ENCODE data around the gene RNF19B. TPM values are rescaled to one million over a fixed set of nuclear protein-coding genes. Genes with fewer than 3 reads are reported as not detected.

Gene RNF19B
- total RNA-seq, 1 experiment from 2014 or later: 15.0 TPM

DNA sequence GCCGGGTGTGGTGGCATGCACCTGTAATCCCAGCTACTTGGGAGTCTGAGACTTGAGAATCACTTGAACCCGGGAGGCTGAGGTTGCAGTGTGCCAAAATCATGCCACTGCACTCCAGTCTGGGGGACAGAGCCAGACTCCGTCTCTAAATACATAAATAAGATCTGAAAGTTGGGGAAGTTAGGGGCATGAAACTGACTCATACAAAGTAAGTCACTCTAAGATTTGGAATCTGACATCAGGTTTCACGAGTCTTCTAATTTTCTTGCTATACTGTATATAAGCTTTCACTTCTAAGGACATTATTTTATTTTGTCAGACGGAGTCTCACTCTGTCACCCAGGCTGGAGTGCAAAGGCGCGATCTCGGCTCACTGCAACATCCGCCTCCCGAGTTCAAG, 30.1 kb downstream of the RNF19B start:
- H3K79me2 ChIP-seq (ENCODE audit: insufficient read depth, low read length): no peaks in the 10 kb centered on the region
- no peak overlapping the region for H3K23ac ChIP-seq (ENCODE audit: insufficient read length, low read depth, low read length)
- H3K9me3 ChIP-seq (ENCODE audit: control insufficient read depth, low read depth, low read length): no peaks in the 10 kb centered on the region
- H3T11ph ChIP-seq (ENCODE audit: low read length): no peak overlapping the region
- H2BK20ac ChIP-seq (ENCODE audit: low read depth, low read length, poor library complexity, severe bottlenecking): no peak overlapping the region
- no peak overlapping the region for H2BK5ac ChIP-seq (ENCODE audit: insufficient read length, low read length)
- Mint-ChIP-seq H3K4me3 (no peak overlapping the region), H3K27me3 (ENCODE audit: low read depth) (peaks cover 10% of the 10 kb centered on the region), H3K27ac (no peak overlapping the region), H3K9me3 (no peaks in the 10 kb centered on the region), H3K36me3 (ENCODE audit: insufficient read depth in 1 of 3, low read depth in 3 of 3) (peaks cover 3 to 20% (median 19%) of the 10 kb centered on the region in 3 experiments; a peak in 6 of 7 replicates), H3K4me1 (peaks cover 5 to 6% of the 10 kb centered on the region in 2 experiments)
- H4K5ac ChIP-seq (ENCODE audit: insufficient read length, low read depth, low read length): no peak overlapping the region
- H2BK12ac ChIP-seq (ENCODE audit: insufficient read length, low read depth, low read length): no peak overlapping the region
- TF ChIP-seq, protein P1, sequence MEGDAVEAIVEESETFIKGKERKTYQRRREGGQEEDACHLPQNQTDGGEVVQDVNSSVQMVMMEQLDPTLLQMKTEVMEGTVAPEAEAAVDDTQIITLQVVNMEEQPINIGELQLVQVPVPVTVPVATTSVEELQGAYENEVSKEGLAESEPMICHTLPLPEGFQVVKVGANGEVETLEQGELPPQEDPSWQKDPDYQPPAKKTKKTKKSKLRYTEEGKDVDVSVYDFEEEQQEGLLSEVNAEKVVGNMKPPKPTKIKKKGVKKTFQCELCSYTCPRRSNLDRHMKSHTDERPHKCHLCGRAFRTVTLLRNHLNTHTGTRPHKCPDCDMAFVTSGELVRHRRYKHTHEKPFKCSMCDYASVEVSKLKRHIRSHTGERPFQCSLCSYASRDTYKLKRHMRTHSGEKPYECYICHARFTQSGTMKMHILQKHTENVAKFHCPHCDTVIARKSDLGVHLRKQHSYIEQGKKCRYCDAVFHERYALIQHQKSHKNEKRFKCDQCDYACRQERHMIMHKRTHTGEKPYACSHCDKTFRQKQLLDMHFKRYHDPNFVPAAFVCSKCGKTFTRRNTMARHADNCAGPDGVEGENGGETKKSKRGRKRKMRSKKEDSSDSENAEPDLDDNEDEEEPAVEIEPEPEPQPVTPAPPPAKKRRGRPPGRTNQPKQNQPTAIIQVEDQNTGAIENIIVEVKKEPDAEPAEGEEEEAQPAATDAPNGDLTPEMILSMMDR (conservative IDR thresholded peaks at IDR 0.05): no peak
- no CpG with 5 or more reads among the region's 10 CpGs for WGBS (ENCODE audit: extremely low coverage, insufficient read length, low lambda C conversion rate)
- H3K4me1 ChIP-seq (ENCODE audit: insufficient read depth, low read length): no peaks in the 10 kb centered on the region
- no peaks in the 10 kb centered on the region for H3K79me1 ChIP-seq (ENCODE audit: insufficient read depth, low read depth, low read length, poor library complexity, severe bottlenecking)
- H3K4ac ChIP-seq (ENCODE audit: low read depth, low read length): no peak overlapping the region
- no peak overlapping the region for H3K56ac ChIP-seq (ENCODE audit: insufficient read length, low read depth, low read length)
- no peak overlapping the region for H4K8ac ChIP-seq (replicated peaks; ENCODE audit: insufficient read length, low read depth, low read length)
- no peak overlapping the region for H4K91ac ChIP-seq (ENCODE audit: insufficient read length, low read depth, low read length)
- H2BK120ac ChIP-seq (ENCODE audit: low read depth, low read length, poor library complexity, severe bottlenecking): no peak overlapping the region
- H2AK5ac ChIP-seq (ENCODE audit: insufficient read length, low read length): no peak overlapping the region
- no peak overlapping the region for H3K18ac ChIP-seq (ENCODE audit: insufficient read length, low read depth, low read length)
- no peak overlapping the region for H3K14ac ChIP-seq (ENCODE audit: insufficient read depth, low read length)
- H3K27ac ChIP-seq (ENCODE audit: insufficient read length, low read depth, low read length): no peak overlapping the region
- no peak for DNase-seq
- H3K23me2 ChIP-seq (ENCODE audit: insufficient read length, low read depth, low read length, poor library complexity, severe bottlenecking): no peaks in the 10 kb centered on the region
- H3K4me2 ChIP-seq (ENCODE audit: insufficient read depth, insufficient read length, low read length): no peak overlapping the region
- no peak overlapping the region for H2AFZ ChIP-seq (ENCODE audit: low read length)
- H3K9ac ChIP-seq (ENCODE audit: extremely low read depth, insufficient read length, low read length): no peak overlapping the region
- no peaks in the 10 kb centered on the region for H4K20me1 ChIP-seq (ENCODE audit: control insufficient read depth, insufficient read depth, insufficient read length)
- no peaks in the 10 kb centered on the region for H3K27me3 ChIP-seq (ENCODE audit: insufficient read depth, low read length)
- no peak overlapping the region for H2BK15ac ChIP-seq (ENCODE audit: low read depth, low read length)

Data from H9 (cell line).